ENCODE measurements around the gene PAX9. TPM values are rescaled to one million over a fixed set of nuclear protein-coding genes. Genes with fewer than 3 reads are reported as not detected.

The PAX9 gene
- total and polyA plus RNA-seq, 2 experiments from 2014 or later = 0.24 to 0.53 TPM

GRCh38 chr14:36718216-36718615 is 56.6 kb downstream of the PAX9 start:
- Histone ChIP-seq H3K9me3 (ENCODE audit: low read depth) (no peaks in the 10 kb centered on the region), H3K4me1 (ENCODE audit: insufficient read depth) (no peaks in the 10 kb centered on the region), H3K27ac (no peak overlapping the region), H3K36me3 (replicated peaks; ENCODE audit: insufficient read depth, low read depth) (no peaks in the 10 kb centered on the region), H2AFZ (no peak overlapping the region), H4K20me1 (ENCODE audit: insufficient read depth, poor library complexity, severe bottlenecking) (no peaks in the 10 kb centered on the region), H3K27me3 (no peaks in the 10 kb centered on the region), H3K9me2 (replicated peaks; ENCODE audit: insufficient read depth) (no peaks in the 10 kb centered on the region), H3K4me3 (no peak overlapping the region), H3K4me2 (no peak overlapping the region), H3K79me2 (no peaks in the 10 kb centered on the region)
- 25% methylated on average over 1 of the region's 1 CpG for WGBS (ENCODE audit: low lambda C conversion rate, missing lambda C conversion rate)
- TF ChIP-seq EZH2 (IDR thresholded peaks at IDR 0.05; ENCODE audit: borderline replicate concordance) = no peak
- no peak for TF ChIP-seq EZH2phosphoT487 (IDR thresholded peaks at IDR 0.05; ENCODE audit: low read depth, severe bottlenecking, unreplicated experiment)
- TF ChIP-seq CTCF (IDR thresholded peaks at IDR 0.05; ENCODE audit: poor library complexity) = no peak
- DNase-seq (ENCODE audit: low spot score) = no peak

- no peaks in the 10 kb centered on the region for H3K27me3 ChIP-seq
- no peaks in the 10 kb centered on the region for H3K79me2 ChIP-seq
- no peaks in the 10 kb centered on the region for H4K20me1 ChIP-seq (ENCODE audit: insufficient read depth, poor library complexity, severe bottlenecking)
- DNase-seq (ENCODE audit: low spot score) = no peak
- no peaks in the 10 kb centered on the region for H3K9me3 ChIP-seq (ENCODE audit: low read depth)
- no peaks in the 10 kb centered on the region for H3K36me3 ChIP-seq (replicated peaks; ENCODE audit: insufficient read depth, low read depth)
- H3K4me2 ChIP-seq = no peak overlapping the region
- no peak overlapping the region for H3K27ac ChIP-seq
- WGBS (ENCODE audit: low lambda C conversion rate, missing lambda C conversion rate) = 95% methylated on average over 7 of the region's 7 CpGs
- TF ChIP-seq EZH2phosphoT487 (IDR thresholded peaks at IDR 0.05; ENCODE audit: low read depth, severe bottlenecking, unreplicated experiment) (no peak), CTCF (IDR thresholded peaks at IDR 0.05; ENCODE audit: poor library complexity) (no peak), EZH2 (IDR thresholded peaks at IDR 0.05; ENCODE audit: borderline replicate concordance) (no peak)
- H3K4me1 ChIP-seq (ENCODE audit: insufficient read depth) = no peaks in the 10 kb centered on the region
- no peak overlapping the region for H3K4me3 ChIP-seq
- H2AFZ ChIP-seq = no peak overlapping the region
- H3K9me2 ChIP-seq (replicated peaks; ENCODE audit: insufficient read depth) = no peaks in the 10 kb centered on the region
Measured at GRCh38 chr14:36719823-36720222, 58.2 kb downstream of the PAX9 start.

- Histone ChIP-seq H3K79me2 (no peaks in the 10 kb centered on the region), H3K4me1 (ENCODE audit: insufficient read depth) (no peaks in the 10 kb centered on the region), H3K4me2 (no peak overlapping the region), H3K9me3 (ENCODE audit: low read depth) (no peaks in the 10 kb centered on the region), H3K36me3 (replicated peaks; ENCODE audit: insufficient read depth, low read depth) (no peaks in the 10 kb centered on the region), H3K27me3 (no peaks in the 10 kb centered on the region), H3K9me2 (replicated peaks; ENCODE audit: insufficient read depth) (no peaks in the 10 kb centered on the region), H2AFZ (no peak overlapping the region), H4K20me1 (ENCODE audit: insufficient read depth, poor library complexity, severe bottlenecking) (no peaks in the 10 kb centered on the region), H3K27ac (no peak overlapping the region), H3K4me3 (no peak overlapping the region)
- no peak for DNase-seq (ENCODE audit: low spot score)
- WGBS (ENCODE audit: low lambda C conversion rate, missing lambda C conversion rate) = 49% methylated on average over 2 of the region's 2 CpGs
- no peak for TF ChIP-seq CTCF (IDR thresholded peaks at IDR 0.05; ENCODE audit: poor library complexity)
- no peak for TF ChIP-seq EZH2 (IDR thresholded peaks at IDR 0.05; ENCODE audit: borderline replicate concordance)
- TF ChIP-seq EZH2phosphoT487 (IDR thresholded peaks at IDR 0.05; ENCODE audit: low read depth, severe bottlenecking, unreplicated experiment) = no peak
Measured at GRCh38 chr14:36720657-36721056, 59.0 kb downstream of the PAX9 start.

- no peaks in the 10 kb centered on the region for H3K27me3 ChIP-seq
- TF ChIP-seq CTCF (IDR thresholded peaks at IDR 0.05; ENCODE audit: poor library complexity) (no peak), EZH2phosphoT487 (IDR thresholded peaks at IDR 0.05; ENCODE audit: low read depth, severe bottlenecking, unreplicated experiment) (no peak), EZH2 (IDR thresholded peaks at IDR 0.05; ENCODE audit: borderline replicate concordance) (no peak)
- 74% methylated on average over 1 of the region's 1 CpG for WGBS (ENCODE audit: low lambda C conversion rate, missing lambda C conversion rate)
- H3K9me3 ChIP-seq (ENCODE audit: low read depth) = no peaks in the 10 kb centered on the region
- H2AFZ ChIP-seq = no peak overlapping the region
- H3K4me2 ChIP-seq = no peak overlapping the region
- H3K79me2 ChIP-seq = no peaks in the 10 kb centered on the region
- H3K4me1 ChIP-seq (ENCODE audit: insufficient read depth) = no peaks in the 10 kb centered on the region
- no peak for DNase-seq (ENCODE audit: low spot score)
- H3K36me3 ChIP-seq (replicated peaks; ENCODE audit: insufficient read depth, low read depth) = no peaks in the 10 kb centered on the region
- H4K20me1 ChIP-seq (ENCODE audit: insufficient read depth, poor library complexity, severe bottlenecking) = no peaks in the 10 kb centered on the region
- H3K4me3 ChIP-seq = no peak overlapping the region
- no peaks in the 10 kb centered on the region for H3K9me2 ChIP-seq (replicated peaks; ENCODE audit: insufficient read depth)
- H3K27ac ChIP-seq = no peak overlapping the region
Measured at GRCh38 chr14:36721877-36722276, 60.2 kb downstream of the PAX9 start.
